Gastroesophageal sphincter (tissue), 3 donors: ENCODE results near the gene RPS6KB2.

Experiments
- POLR2AphosphoS5 ChIP-seq: sonication (generic); formaldehyde crosslinking; IDR thresholded peaks from one replicate; pipeline ENCODE4 v1.6.1; 2017; ENCODE audit warnings: antibody characterized with exemption
- TF ChIP-seq, protein P1 (sequence below), 4 experiments: fragments of 200-600 bp in 2 of 4; fragments of 450-650 bp in 2 of 4; sonication (generic) in 1 of 4; IDR thresholded peaks; one replicate each; pipeline ENCODE4 v1.5.1; 2017 to 2019; ENCODE audit warnings: antibody characterized with exemption in 4 of 4, mild to moderate bottlenecking in 2 of 4, moderate library complexity in 2 of 4

DNA sequence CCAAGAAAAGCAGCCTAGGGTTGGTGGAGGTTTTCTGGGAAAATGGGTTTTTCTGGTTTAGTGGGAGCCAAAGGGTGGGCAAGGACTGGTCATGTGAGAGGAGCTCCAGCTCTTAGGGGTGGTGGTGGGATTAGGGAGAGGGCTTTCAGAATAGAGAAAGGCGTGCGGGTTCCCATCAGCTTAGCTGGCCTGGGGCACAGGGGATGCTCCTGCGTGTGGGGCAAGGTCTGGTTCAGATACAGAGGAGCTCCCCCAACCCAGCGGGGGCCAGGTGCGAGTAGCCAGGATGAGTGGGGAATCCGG lies 40.1 kb downstream of the RPS6KB2 start:
- TF ChIP-seq, protein P1, sequence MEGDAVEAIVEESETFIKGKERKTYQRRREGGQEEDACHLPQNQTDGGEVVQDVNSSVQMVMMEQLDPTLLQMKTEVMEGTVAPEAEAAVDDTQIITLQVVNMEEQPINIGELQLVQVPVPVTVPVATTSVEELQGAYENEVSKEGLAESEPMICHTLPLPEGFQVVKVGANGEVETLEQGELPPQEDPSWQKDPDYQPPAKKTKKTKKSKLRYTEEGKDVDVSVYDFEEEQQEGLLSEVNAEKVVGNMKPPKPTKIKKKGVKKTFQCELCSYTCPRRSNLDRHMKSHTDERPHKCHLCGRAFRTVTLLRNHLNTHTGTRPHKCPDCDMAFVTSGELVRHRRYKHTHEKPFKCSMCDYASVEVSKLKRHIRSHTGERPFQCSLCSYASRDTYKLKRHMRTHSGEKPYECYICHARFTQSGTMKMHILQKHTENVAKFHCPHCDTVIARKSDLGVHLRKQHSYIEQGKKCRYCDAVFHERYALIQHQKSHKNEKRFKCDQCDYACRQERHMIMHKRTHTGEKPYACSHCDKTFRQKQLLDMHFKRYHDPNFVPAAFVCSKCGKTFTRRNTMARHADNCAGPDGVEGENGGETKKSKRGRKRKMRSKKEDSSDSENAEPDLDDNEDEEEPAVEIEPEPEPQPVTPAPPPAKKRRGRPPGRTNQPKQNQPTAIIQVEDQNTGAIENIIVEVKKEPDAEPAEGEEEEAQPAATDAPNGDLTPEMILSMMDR (IDR thresholded peaks at IDR 0.05) = no peak
- no peak for TF ChIP-seq POLR2AphosphoS5
